BLaER1 treated with 17β-estradiol and CSF1 and Interleukin-3, amounts not matched to agents 10 nM and 100 nM (cell line): ENCODE measurements around the gene NLGN2.

Experiments
- H3K27ac ChIP-seq, 11 experiments: shearing (Covaris generic); formaldehyde crosslinking; 2 replicates each; pipeline ENCODE4 v1.8.1; 2022
- H3K27me3 ChIP-seq, 11 experiments: shearing (Covaris generic); formaldehyde crosslinking; 2 replicates each; pipeline ENCODE4 v1.8.1; 2022
- H3K36me3 ChIP-seq, 11 experiments: shearing (Covaris generic); formaldehyde crosslinking; 2 replicates each; pipeline ENCODE4 v1.8.1; 2022
- H3K4me1 ChIP-seq, 10 experiments: shearing (Covaris generic); formaldehyde crosslinking; 2 replicates each; pipeline ENCODE4 v1.8.1; 2022
- H3K4me2 ChIP-seq, 11 experiments: shearing (Covaris generic); formaldehyde crosslinking; 2 replicates each; pipeline ENCODE4 v1.8.1; 2022
- H3K4me3 ChIP-seq, 10 experiments: shearing (Covaris generic); formaldehyde crosslinking; 2 replicates each; pipeline ENCODE4 v1.8.1; 2022
- H3K9ac ChIP-seq, 11 experiments: shearing (Covaris generic); formaldehyde crosslinking; 2 replicates each; pipeline ENCODE4 v1.8.1; 2022
- H3K9me3 ChIP-seq, 11 experiments: shearing (Covaris generic); formaldehyde crosslinking; replicated peaks in 1 of 11; 2 replicates each; pipeline ENCODE4 v1.8.1; 2022
- H4K20me1 ChIP-seq, 11 experiments: shearing (Covaris generic); formaldehyde crosslinking; 2 replicates each; pipeline ENCODE4 v1.8.1; 2022
- Cebpa-rat ChIP-seq, 11 experiments: shearing (Covaris generic); IDR thresholded peaks; 2 replicates each; pipeline ENCODE4 v1.8.1; 2022

Gene NLGN2

DNA sequence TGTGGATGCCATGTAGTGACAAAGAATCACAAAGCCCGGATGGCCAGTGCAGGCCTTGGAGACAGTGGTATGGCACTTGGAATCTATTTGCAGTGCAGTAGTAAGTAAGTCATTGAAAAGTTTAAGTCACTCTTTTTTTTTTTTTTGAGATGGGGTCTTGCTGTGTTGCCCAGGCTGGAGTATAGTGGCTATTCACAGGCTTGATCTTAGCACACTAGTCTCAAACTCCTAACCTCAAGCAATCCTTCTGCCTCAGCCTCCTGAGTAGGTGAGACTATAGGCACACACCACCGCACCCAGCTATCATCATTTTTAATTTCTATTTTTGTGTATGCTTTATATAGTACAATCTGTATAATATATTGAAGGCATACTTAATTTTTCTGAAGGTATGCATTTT, 9.0 kb upstream of the NLGN2 start:
- no peak overlapping the region for H3K27ac ChIP-seq

DNA sequence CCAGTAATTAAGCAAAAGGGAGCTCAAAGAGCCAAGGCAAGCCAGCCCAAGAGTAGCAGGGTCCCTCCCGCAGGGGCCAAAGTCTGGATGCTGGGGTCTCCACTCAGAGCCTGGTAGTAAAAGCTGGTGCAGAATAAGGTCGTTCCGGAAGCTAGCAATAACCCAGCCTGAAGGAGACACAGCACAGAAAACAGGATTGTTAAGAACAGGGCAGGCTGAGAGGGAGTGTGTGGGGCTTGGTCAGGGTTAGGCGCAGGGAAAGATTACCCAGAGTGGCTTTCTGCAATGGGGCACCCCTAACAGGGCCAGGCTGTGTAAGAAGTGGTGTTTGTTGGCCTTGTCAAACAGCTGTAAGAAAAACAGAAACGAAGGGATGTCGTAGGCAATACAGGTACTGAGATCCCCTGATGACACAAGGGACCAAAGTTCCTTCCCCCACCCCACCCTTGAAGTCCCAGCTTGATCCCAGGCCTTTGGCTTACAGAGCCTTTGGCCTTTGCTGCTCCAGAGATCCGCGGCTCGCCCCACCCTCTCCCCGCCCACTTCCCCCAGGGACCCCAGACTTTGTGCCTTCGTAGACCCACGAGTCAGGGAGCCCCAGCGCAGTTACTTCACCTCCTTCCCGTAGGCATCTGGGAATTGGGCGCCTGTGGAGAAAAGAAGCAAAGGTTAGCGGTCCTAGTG, 4.5 kb upstream of the NLGN2 start:
- peak overlapping the region; percentile 26 to 83 (median 76); a peak in 21 of 22 replicates for H3K27ac ChIP-seq
- no peak for TF ChIP-seq Cebpa-rat (IDR thresholded peaks at IDR 0.05)
- peaks cover 21 to 44% (median 31%) of the 10 kb centered on the region in 10 experiments for H3K4me1 ChIP-seq
- H3K9me3 ChIP-seq, result no peaks in the 10 kb centered on the region
- H3K4me3 ChIP-seq, result peak overlapping the region; percentile 63 to 82 (median 78)
- peak overlapping the region; percentile 76 to 87 (median 83) for H3K9ac ChIP-seq
- peak overlapping the region; percentile 80 to 96 (median 92) for H3K4me2 ChIP-seq
- peaks cover 0 to 12% (median 0%) of the 10 kb centered on the region in 11 experiments; a peak in 2 of 22 replicates for H4K20me1 ChIP-seq
- H3K27me3 ChIP-seq, result no peaks in the 10 kb centered on the region
- H3K36me3 ChIP-seq, result no peaks in the 10 kb centered on the region; a peak in 2 of 22 replicates

More for the DNA sequence above, 9.0 kb upstream of the NLGN2 start:
- Histone ChIP-seq H3K27me3 (no peaks in the 10 kb centered on the region), H3K9ac (no peak overlapping the region), H3K9me3 (no peaks in the 10 kb centered on the region), H4K20me1 (peaks cover 0 to 7% (median 0%) of the 10 kb centered on the region in 11 experiments; a peak in 2 of 22 replicates), H3K4me2 (no peak overlapping the region), H3K4me3 (no peak overlapping the region), H3K36me3 (no peaks in the 10 kb centered on the region; a peak in 2 of 22 replicates), H3K4me1 (peaks cover 17 to 35% (median 25%) of the 10 kb centered on the region in 10 experiments)
- TF ChIP-seq Cebpa-rat (IDR thresholded peaks at IDR 0.05), result no peak

DNA sequence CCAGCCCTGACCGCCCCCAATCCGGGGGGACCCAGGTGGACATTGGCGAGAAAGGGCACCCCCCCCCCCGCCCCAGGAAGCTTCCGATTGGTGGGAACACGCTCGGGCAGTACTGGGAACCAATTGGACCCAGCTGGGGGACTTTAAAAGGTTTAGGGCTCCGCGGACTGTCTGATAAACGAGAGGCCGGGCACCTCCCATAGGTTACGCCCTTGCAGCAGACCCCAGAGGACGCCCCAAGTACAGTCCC, 4.0 kb upstream of the NLGN2 start:
- H3K4me3 ChIP-seq, result peak overlapping the region; percentile 63 to 82 (median 78)
- H3K4me1 ChIP-seq, result peaks cover 21 to 44% (median 31%) of the 10 kb centered on the region in 10 experiments

DNA sequence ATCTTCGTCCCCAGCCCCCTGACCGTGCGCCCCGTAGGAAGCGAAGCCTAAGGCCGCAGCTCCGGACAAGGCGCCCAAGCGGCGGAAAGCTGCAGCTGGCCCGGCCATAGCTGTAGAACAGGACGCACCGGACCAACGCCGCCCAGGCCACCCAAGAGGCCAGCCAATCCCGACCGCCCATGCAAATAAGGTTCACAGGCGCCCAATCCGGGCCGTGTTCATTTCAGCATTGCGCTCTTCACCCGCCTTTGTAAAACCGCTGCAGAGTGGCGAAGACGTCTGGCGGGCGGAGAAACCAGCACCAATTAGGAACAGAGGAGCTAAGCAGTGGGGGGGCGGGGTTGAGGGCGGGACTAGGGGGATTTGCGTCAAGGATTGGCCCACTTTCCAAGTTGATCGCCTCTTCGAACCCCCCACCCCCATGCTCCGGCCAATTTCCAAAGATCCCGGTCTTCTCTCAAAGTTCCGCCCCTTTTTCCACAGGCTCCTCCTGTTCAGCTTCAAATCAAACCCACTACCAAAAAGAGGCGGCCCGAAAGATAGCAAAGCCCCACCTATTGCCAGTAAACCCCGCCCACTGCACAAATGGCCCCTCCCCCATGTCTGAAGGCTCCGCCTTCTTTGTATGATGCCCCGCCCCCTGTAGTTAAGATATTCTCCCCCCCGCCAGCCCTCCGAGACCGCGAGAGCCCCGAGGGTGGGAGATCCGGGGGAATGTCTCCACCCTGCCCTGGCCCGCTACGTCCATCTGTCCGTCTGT, 3.5 kb upstream of the NLGN2 start, which contains the start of gene TMEM256:
TSS of gene TMEM256 (minus strand) at position 121 of the 760 bp plus-strand sequence. CDS start at position 108, 13 bp downstream.
- no peak for TF ChIP-seq Cebpa-rat (IDR thresholded peaks at IDR 0.05)
- Histone ChIP-seq H3K27ac (peak within 1 kb of the TSS; percentile 63 to 83 (median 77); a peak in 21 of 22 replicates), H3K9ac (peak within 1 kb of the TSS; percentile 76 to 87 (median 83))

More for the DNA sequence above, 4.0 kb upstream of the NLGN2 start:
- Histone ChIP-seq H3K27me3 (no peaks in the 10 kb centered on the region), H4K20me1 (peaks cover 0 to 12% (median 0%) of the 10 kb centered on the region in 11 experiments; a peak in 2 of 22 replicates), H3K36me3 (peaks cover 0 to 4% (median 3%) of the 10 kb centered on the region in 11 experiments; a peak in 10 of 22 replicates), H3K27ac (peak overlapping the region; percentile 26 to 83 (median 76); a peak in 21 of 22 replicates), H3K9me3 (no peaks in the 10 kb centered on the region), H3K9ac (peak overlapping the region; percentile 76 to 87 (median 83)), H3K4me2 (peak overlapping the region; percentile 80 to 96 (median 92))
- no peak for TF ChIP-seq Cebpa-rat (IDR thresholded peaks at IDR 0.05)

DNA sequence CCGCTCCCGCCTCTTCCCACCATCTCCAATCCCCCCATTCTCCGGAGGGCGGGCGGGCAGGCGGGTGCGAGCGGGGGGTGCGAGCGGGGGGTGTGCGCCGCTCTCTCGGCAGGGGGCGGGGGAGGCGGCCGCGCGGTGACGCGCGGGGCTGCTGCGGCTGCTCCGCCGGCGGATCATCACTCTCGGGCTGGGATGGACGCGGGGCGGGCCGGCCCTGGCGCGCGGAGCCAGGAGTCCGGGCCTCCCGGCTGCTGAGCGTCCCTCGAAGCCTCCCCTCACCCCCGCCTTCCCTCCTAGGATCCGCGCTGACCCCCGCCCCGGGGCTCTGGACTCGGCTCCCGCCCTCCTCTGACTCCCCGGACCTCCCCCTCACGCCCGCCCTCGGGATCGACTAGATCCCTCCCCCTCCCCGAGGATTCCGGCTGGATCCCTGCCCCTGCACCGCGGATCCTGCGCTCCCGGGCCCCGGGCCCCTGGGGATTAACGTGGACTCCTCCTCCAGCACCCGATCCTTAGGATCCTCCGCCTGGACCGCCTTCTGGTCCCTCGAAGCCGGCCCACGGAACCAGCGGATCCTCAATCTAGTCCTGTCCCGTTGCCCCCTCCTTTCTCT, 2.8 kb upstream of the NLGN2 start:
- H3K9ac ChIP-seq, result peak overlapping the region; percentile 73 to 87 (median 83)
- H3K27ac ChIP-seq, result peak overlapping the region; percentile 63 to 83 (median 73); a peak in 20 of 22 replicates

More for the DNA sequence above, 3.5 kb upstream of the NLGN2 start, which contains the start of gene TMEM256:
- H4K20me1 ChIP-seq, result peaks cover 0 to 12% (median 0%) of the 10 kb centered on the region in 11 experiments; a peak in 2 of 22 replicates
- H3K4me3 ChIP-seq, result peak within 1 kb of the TSS; percentile 63 to 82 (median 78)
- H3K9me3 ChIP-seq, result no peaks in the 10 kb centered on the region
- peak within 1 kb of the TSS; percentile 92 to 97 (median 95) for H3K4me2 ChIP-seq
- no peaks in the 10 kb centered on the region for H3K27me3 ChIP-seq
- peaks cover 21 to 44% (median 31%) of the 10 kb centered on the region in 10 experiments for H3K4me1 ChIP-seq
- peaks cover 0 to 10% (median 8%) of the 10 kb centered on the region in 11 experiments; a peak in 11 of 22 replicates for H3K36me3 ChIP-seq

DNA sequence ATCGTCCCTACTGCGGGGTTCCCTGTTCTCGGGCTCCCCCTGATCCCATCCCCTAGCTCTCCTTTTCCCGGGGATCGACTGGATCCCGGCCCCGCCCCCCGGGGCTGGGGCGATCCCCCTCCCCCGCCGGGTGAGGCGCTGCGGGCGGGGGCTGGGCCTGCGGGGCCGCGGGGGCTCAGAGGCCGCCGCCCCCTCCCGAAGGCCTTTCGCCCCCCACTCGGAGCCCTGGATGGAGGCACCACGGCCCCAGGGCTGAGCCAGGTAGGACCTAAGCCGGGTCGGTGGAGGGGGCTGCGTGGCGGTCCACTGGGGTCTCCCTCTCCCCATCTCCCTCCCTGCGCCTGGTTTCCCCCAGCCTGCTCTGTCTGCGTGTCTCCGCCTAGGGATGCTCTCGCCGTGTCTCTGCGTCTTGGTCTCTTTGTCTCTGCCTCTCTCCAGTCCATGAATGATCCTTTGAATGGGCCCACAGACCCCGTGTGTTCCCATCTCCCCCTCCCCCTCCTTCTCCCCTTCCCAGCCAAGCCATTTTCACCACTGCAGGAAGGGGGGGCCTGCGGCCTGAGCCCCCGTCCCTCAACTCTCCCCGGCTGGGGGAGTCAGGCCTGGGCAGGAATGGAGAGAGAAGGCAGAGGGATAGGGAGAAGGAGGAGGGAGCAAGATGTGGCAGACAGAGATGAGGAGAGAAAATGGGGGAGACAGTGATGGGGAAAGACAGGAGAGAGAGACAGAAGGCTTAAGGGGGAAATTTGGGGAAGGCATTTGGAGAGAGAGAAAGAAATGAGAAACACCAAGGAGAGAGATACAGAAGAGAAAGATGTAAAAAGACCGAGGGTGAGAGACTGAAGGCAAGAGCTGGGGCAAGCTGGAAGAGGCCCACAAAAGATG, 2.1 kb upstream of the NLGN2 start:
- Histone ChIP-seq H3K27ac (peak overlapping the region; percentile 63 to 83 (median 73); a peak in 20 of 22 replicates), H3K4me1 (peaks cover 21 to 44% (median 31%) of the 10 kb centered on the region in 10 experiments), H3K27me3 (no peaks in the 10 kb centered on the region), H3K9me3 (no peaks in the 10 kb centered on the region), H4K20me1 (peaks cover 0 to 12% (median 0%) of the 10 kb centered on the region in 11 experiments; a peak in 2 of 22 replicates), H3K4me2 (peak overlapping the region; percentile 92 to 97 (median 95)), H3K4me3 (peak overlapping the region; percentile 63 to 82 (median 78)), H3K36me3 (peaks cover 0 to 24% (median 18%) of the 10 kb centered on the region in 11 experiments; a peak in 14 of 22 replicates), H3K9ac (peak overlapping the region; percentile 73 to 87 (median 83))
- TF ChIP-seq Cebpa-rat (IDR thresholded peaks at IDR 0.05), result no peak

More for the DNA sequence above, 2.8 kb upstream of the NLGN2 start:
- H4K20me1 ChIP-seq, result peaks cover 0 to 12% (median 0%) of the 10 kb centered on the region in 11 experiments; a peak in 2 of 22 replicates
- TF ChIP-seq Cebpa-rat (IDR thresholded peaks at IDR 0.05), result no peak
- peak overlapping the region; percentile 92 to 97 (median 95) for H3K4me2 ChIP-seq
- peak overlapping the region; percentile 63 to 82 (median 78) for H3K4me3 ChIP-seq
- H3K9me3 ChIP-seq, result no peaks in the 10 kb centered on the region
- no peaks in the 10 kb centered on the region for H3K27me3 ChIP-seq
- H3K36me3 ChIP-seq, result peaks cover 0 to 16% (median 14%) of the 10 kb centered on the region in 11 experiments; a peak in 13 of 22 replicates
- peaks cover 21 to 44% (median 31%) of the 10 kb centered on the region in 10 experiments for H3K4me1 ChIP-seq

DNA sequence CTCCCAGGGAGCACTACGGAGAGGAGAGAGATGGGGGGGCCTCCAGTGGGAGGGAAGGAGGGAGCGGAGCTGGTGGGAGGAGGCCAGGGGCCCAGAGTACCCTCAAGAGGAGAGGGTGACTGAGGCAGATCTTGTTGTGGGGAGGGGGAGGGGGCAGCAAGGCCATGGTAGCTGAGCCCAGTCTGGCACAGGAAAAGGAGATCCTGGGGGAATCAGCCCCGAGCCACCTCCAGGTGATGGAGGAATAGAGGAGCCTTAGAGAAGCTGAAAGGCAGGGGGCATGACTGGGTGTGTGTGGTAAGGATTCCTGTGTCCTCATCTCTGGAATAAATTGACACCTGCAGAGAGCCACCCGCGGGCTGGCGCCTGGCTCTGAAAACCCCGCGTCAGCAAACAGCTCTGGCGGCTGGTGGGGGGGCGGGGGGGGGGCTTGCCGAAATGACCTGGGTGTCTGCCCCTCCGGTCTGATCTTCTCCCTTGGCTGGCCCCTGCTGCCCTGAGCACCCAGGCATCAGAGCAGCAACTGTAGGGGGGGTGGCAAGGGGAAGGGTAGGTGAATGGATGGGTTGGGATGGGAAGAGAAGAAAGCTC, 1.3 kb upstream of the NLGN2 start:
- Histone ChIP-seq H3K4me3 (peak overlapping the region in 8 of 10 experiments; percentile 71 to 82 (median 78); a peak in 4 of 20 replicates), H3K36me3 (peaks cover 0 to 30% (median 18%) of the 10 kb centered on the region in 11 experiments; a peak in 14 of 22 replicates), H3K27me3 (no peaks in the 10 kb centered on the region), H3K4me1 (peaks cover 21 to 44% (median 31%) of the 10 kb centered on the region in 10 experiments), H3K4me2 (peak overlapping the region in 10 of 11 experiments; percentile 92 to 97 (median 95); a peak in 21 of 22 replicates), H4K20me1 (peaks cover 0 to 12% (median 0%) of the 10 kb centered on the region in 11 experiments; a peak in 2 of 22 replicates), H3K27ac (0 out of 22 replicates have a peak overlapping the region, but pooled peaks of 1 of the 11 experiments have one; percentile 83), H3K9me3 (no peaks in the 10 kb centered on the region), H3K9ac (peak overlapping the region in 7 of 11 experiments; percentile 83 to 87 (median 84); a peak in 7 of 22 replicates)
- TF ChIP-seq Cebpa-rat (IDR thresholded peaks at IDR 0.05), result no peak
